ENCODE results near the gene UFC1. TPM values are rescaled to one million over a fixed set of nuclear protein-coding genes. Genes with fewer than 3 reads are reported as not detected.

Gene UFC1
- total RNA-seq, 4 donors from 2014 or later, result 60.5 to 83.7 (median 72.8) TPM

GRCh38 chr1:161171696-161172095 lies 17.9 kb downstream of the UFC1 start:
- Histone ChIP-seq H3K36me3 (peaks cover 0 to 77% of the 10 kb centered on the region in 2 donors), H3K4me3 (no peak overlapping the region), H3K9me3 (no peaks in the 10 kb centered on the region), H3K27me3 (no peaks in the 10 kb centered on the region), H3K27ac (peak overlapping the region in 3 of 4 donors; percentile 50 to 60 (median 52)), H3K4me1 (peaks cover 5 to 70% (median 24%) of the 10 kb centered on the region in 3 donors)
- 58 to 77% methylated on average over 3 to 12 of the region's 12 CpGs for WGBS, 2 donors (ENCODE audit: low coverage in 1 of 2)
- TF ChIP-seq EP300 (IDR thresholded peaks at IDR 0.05) (no peak), CTCF (IDR thresholded peaks at IDR 0.05) (no peak), POLR2A (IDR thresholded peaks at IDR 0.05) (no peak), POLR2AphosphoS5 (IDR thresholded peaks at IDR 0.05) (no peak)
- ATAC-seq, result no peak

GRCh38 chr1:161172349-161172748 lies 18.6 kb downstream of the UFC1 start:
- WGBS, 2 donors (ENCODE audit: low coverage in 1 of 2), result 71 to 91% methylated on average over 1 of the region's 1 CpG
- ATAC-seq, result no peak
- H3K4me3 ChIP-seq, result no peak overlapping the region
- peak overlapping the region in 3 of 4 donors; percentile 50 to 60 (median 52) for H3K27ac ChIP-seq
- TF ChIP-seq POLR2A (IDR thresholded peaks at IDR 0.05), result no peak
- TF ChIP-seq EP300 (IDR thresholded peaks at IDR 0.05), result no peak
- TF ChIP-seq POLR2AphosphoS5 (IDR thresholded peaks at IDR 0.05), result no peak
- no peak for TF ChIP-seq CTCF (IDR thresholded peaks at IDR 0.05)
- H3K27me3 ChIP-seq, result no peaks in the 10 kb centered on the region
- H3K9me3 ChIP-seq, result no peaks in the 10 kb centered on the region
- H3K36me3 ChIP-seq, result peaks cover 0 to 77% of the 10 kb centered on the region in 2 donors
- H3K4me1 ChIP-seq, result peaks cover 5 to 66% (median 20%) of the 10 kb centered on the region in 3 donors

GRCh38 chr1:161172776-161173376 lies 19.1 kb downstream of the UFC1 start:
- Histone ChIP-seq H3K36me3 (peaks cover 0 to 77% of the 10 kb centered on the region in 2 donors), H3K4me3 (no peak overlapping the region), H3K9me3 (no peaks in the 10 kb centered on the region), H3K27ac (peak overlapping the region in 3 of 4 donors; percentile 52 to 74 (median 60)), H3K27me3 (no peaks in the 10 kb centered on the region), H3K4me1 (peaks cover 5 to 66% (median 19%) of the 10 kb centered on the region in 3 donors)
- peak; percentile 40 for ATAC-seq
- TF ChIP-seq POLR2AphosphoS5 (IDR thresholded peaks at IDR 0.05) (peak; percentile 74), EP300 (IDR thresholded peaks at IDR 0.05) (no peak)
- 27 to 41% methylated on average over 2 of the region's 4 CpGs for WGBS, 2 donors (ENCODE audit: low coverage in 1 of 2)

GRCh38 chr1:161173711-161174110 lies 19.9 kb downstream of the UFC1 start:
- Histone ChIP-seq H3K4me3 (no peak overlapping the region), H3K36me3 (peaks cover 0 to 73% of the 10 kb centered on the region in 2 donors), H3K27me3 (no peaks in the 10 kb centered on the region), H3K4me1 (peaks cover 5 to 65% (median 20%) of the 10 kb centered on the region in 3 donors), H3K9me3 (no peaks in the 10 kb centered on the region), H3K27ac (peak overlapping the region in 3 of 4 donors; percentile 52 to 74 (median 60))
- TF ChIP-seq EP300 (IDR thresholded peaks at IDR 0.05), result no peak
- TF ChIP-seq POLR2AphosphoS5 (IDR thresholded peaks at IDR 0.05), result no peak
- TF ChIP-seq POLR2A (IDR thresholded peaks at IDR 0.05), result no peak
- TF ChIP-seq CTCF (IDR thresholded peaks at IDR 0.05), result no peak
- ATAC-seq, result no peak
- 89 to 90% methylated on average over 6 to 8 of the region's 11 CpGs for WGBS, 2 donors (ENCODE audit: low coverage in 1 of 2)

- Histone ChIP-seq H3K4me3 (no peak overlapping the region), H3K4me1 (peaks cover 5 to 65% (median 20%) of the 10 kb centered on the region in 3 donors), H3K9me3 (no peaks in the 10 kb centered on the region), H3K36me3 (peaks cover 0 to 61% of the 10 kb centered on the region in 2 donors), H3K27ac (peak overlapping the region in 1 of 4 donors; percentile 93), H3K27me3 (no peaks in the 10 kb centered on the region)
- TF ChIP-seq POLR2A (IDR thresholded peaks at IDR 0.05), result no peak
- no peak for TF ChIP-seq EP300 (IDR thresholded peaks at IDR 0.05)
- TF ChIP-seq POLR2AphosphoS5 (IDR thresholded peaks at IDR 0.05), result no peak
- no peak for TF ChIP-seq CTCF (IDR thresholded peaks at IDR 0.05)
- ATAC-seq, result no peak
- WGBS, 2 donors (ENCODE audit: low coverage in 1 of 2), result 90% methylated on average over 11 of the region's 11 CpGs; no CpG with 5 or more reads in 1 of the 2 donors
Observed at GRCh38 chr1:161174911-161175310, 21.1 kb downstream of the UFC1 start.

Measured in gastroesophageal sphincter (tissue), 4 donors.